HK-2 (cell line): Measurements from ENCODE around the gene TBX18.

Experiments
- DNase-seq: peaks from one replicate; pipeline ENCODE4 v3.0.0-alpha.2; 2018; ENCODE audit not compliant: unreplicated experiment

Gene TBX18

GRCh38 chr6:84764332-84765049 lies at the start of gene TBX18:
Gene TBX18 (minus strand): TSS chr6:84764598. CDS start chr6:84764181, 417 bp downstream.
- peak; percentile 98 for DNase-seq

GRCh38 chr6:84811351-84811750 lies 47.0 kb upstream of the TBX18 start:
- DNase-seq: no peak

GRCh38 chr6:84809455-84809854 lies 45.1 kb upstream of the TBX18 start:
- DNase-seq: no peak

- DNase-seq: no peak
These were observed 44.2 kb upstream of the TBX18 start for GRCh38 chr6:84808491-84809061.

GRCh38 chr6:84805145-84805544 lies 40.7 kb upstream of the TBX18 start:
- no peak for DNase-seq

GRCh38 chr6:84804720-84805119 lies 40.3 kb upstream of the TBX18 start:
- DNase-seq: no peak

GRCh38 chr6:84801250-84801649 lies 36.9 kb upstream of the TBX18 start:
- DNase-seq: no peak

- no peak for DNase-seq
These were observed 33.9 kb upstream of the TBX18 start for GRCh38 chr6:84798257-84798656.

- DNase-seq: no peak
These were observed 31.9 kb upstream of the TBX18 start for GRCh38 chr6:84796343-84796742.

- no peak for DNase-seq
These were observed 27.5 kb upstream of the TBX18 start for GRCh38 chr6:84791927-84792326.

GRCh38 chr6:84791233-84791632 lies 26.8 kb upstream of the TBX18 start:
- no peak for DNase-seq

GRCh38 chr6:84789170-84789569 lies 24.8 kb upstream of the TBX18 start:
- no peak for DNase-seq

GRCh38 chr6:84788689-84789088 lies 24.3 kb upstream of the TBX18 start:
- DNase-seq: no peak

- no peak for DNase-seq
These were observed 21.3 kb upstream of the TBX18 start for GRCh38 chr6:84785671-84786070.

GRCh38 chr6:84779917-84780316 lies 15.5 kb upstream of the TBX18 start:
- DNase-seq: no peak

GRCh38 chr6:84779380-84779779 lies 15.0 kb upstream of the TBX18 start:
- DNase-seq: no peak

GRCh38 chr6:84777888-84778287 lies 13.5 kb upstream of the TBX18 start:
- DNase-seq: no peak

- no peak for DNase-seq
These were observed 12.0 kb upstream of the TBX18 start for GRCh38 chr6:84776392-84776791.

GRCh38 chr6:84775751-84776150 lies 11.4 kb upstream of the TBX18 start:
- DNase-seq: no peak

- DNase-seq: no peak
These were observed 10.5 kb upstream of the TBX18 start for GRCh38 chr6:84774985-84775284.

- peak; percentile 81 for DNase-seq
These were observed 10.0 kb upstream of the TBX18 start for GRCh38 chr6:84774157-84774984.

GRCh38 chr6:84773431-84774156 lies 9.2 kb upstream of the TBX18 start:
- DNase-seq: peak; percentile 68

GRCh38 chr6:84773133-84773430 lies 8.7 kb upstream of the TBX18 start:
- DNase-seq: no peak
